Fibroblast of mammary gland (primary cell): ENCODE data around the gene PSAP.

Experiments used
- DNase-seq: peaks from one replicate; pipeline ENCODE4 v3.0.0-alpha.2; 2010; ENCODE audit warnings: low read depth
- H3K4me3 ChIP-seq: 2 replicates; pipeline ENCODE4 v1.5.1; 2011; ENCODE audit warnings: low read depth, mild to moderate bottlenecking, low read length, moderate library complexity; ENCODE audit not compliant: control insufficient read depth
- TF ChIP-seq, protein P1 (sequence below): conservative IDR thresholded peaks from 2 replicates; pipeline ENCODE4 v1.5.1; 2011; ENCODE audit warnings: low read depth, low read length, inconsistent platforms; ENCODE audit not compliant: control insufficient read depth, insufficient read depth

PSAP gene

DNA sequence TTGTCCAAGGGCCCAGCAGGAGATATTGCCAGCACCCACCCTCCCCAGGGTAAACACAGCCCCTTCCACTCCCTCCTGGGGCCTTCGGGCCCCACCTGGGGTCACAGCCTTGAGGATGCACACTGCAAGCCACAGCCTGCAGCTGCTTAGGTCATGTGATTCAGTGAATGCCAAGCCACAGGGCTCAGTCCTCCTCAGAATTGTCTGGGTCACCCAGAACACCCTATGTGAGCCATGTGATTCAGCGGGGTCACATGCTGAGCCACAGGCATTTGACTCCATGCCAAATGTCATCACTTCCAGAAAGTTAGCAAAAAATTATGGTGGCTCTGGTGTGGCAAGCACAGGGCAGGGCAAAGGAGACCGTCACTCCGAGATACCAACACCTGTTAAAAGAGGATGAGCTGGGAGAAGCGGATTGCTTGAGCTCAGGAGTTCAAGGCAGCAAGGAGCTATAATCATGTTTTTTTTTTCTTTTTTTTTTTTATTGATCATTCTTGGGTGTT is 17.2 kb upstream of the PSAP start:
- peak; percentile 84 for DNase-seq
- TF ChIP-seq, protein P1, sequence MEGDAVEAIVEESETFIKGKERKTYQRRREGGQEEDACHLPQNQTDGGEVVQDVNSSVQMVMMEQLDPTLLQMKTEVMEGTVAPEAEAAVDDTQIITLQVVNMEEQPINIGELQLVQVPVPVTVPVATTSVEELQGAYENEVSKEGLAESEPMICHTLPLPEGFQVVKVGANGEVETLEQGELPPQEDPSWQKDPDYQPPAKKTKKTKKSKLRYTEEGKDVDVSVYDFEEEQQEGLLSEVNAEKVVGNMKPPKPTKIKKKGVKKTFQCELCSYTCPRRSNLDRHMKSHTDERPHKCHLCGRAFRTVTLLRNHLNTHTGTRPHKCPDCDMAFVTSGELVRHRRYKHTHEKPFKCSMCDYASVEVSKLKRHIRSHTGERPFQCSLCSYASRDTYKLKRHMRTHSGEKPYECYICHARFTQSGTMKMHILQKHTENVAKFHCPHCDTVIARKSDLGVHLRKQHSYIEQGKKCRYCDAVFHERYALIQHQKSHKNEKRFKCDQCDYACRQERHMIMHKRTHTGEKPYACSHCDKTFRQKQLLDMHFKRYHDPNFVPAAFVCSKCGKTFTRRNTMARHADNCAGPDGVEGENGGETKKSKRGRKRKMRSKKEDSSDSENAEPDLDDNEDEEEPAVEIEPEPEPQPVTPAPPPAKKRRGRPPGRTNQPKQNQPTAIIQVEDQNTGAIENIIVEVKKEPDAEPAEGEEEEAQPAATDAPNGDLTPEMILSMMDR: no peak
- no peak overlapping the region for H3K4me3 ChIP-seq

DNA sequence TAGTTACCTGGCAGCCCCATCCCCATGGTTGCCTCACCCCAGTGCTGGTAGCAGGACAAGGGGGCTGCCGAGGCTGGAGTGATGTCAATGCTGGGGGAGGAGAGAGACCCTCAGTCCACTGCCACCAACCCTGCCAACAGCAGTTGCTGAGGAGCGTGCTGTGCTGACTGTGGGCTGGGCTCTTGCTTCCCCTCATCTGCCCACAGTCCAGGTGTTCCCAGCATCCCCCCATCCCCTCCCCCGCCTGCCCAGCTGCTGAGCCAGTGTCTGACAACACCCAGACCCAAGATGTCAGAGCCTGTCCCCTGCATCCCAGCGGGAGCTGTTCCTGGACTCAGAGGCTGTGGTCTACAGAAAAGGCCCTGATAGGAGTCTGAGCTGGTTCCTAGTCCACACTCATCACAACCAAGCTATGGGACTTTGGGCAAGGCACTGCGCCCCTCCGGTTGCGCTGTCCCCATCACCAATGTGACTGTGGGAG is 14.6 kb upstream of the PSAP start:
- DNase-seq: no peak
- TF ChIP-seq, protein P1: no peak
- H3K4me3 ChIP-seq: no peak overlapping the region

DNA sequence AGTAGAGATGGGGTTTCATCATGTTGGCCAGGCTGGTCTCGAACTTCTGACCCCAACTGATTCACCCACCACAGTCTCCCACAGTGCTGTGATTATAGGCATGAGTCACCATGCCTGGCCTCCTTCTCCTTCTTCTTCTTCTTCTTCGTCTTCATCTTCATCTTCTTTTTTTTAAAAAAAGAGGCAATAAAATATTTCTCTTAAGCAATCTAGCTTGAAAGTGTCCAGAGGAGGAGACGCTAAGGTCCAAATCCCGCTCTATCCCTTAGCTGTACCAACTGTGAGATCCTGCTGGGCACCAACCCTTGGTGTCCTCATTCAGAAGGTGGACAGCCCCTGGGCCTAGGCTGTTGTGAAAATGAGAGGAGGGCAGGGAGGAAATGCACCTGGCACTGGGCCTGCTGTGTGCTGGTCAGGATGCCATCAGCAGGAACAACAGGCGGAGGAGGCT is 13.9 kb upstream of the PSAP start:
- DNase-seq: peak; percentile 85
- TF ChIP-seq, protein P1: no peak
- H3K4me3 ChIP-seq: no peak overlapping the region

DNA sequence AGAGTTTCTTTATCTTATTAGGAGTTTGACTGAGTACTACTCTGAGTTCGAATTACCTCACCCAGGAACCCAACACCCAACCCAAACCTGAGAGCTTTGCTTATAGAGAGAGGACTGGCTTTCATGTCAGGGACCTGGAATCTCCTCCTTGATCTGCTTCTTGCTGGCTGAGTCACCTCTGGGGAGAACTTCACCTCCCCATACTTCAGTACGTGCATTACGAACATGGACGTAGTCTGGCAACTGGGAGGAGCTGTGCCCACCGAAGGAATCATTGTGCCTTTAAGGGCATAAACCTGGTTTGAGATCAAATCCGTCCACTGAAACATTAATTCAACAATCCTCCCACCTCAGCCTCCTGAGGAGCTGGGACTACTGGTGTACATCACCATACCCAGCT is 12.2 kb upstream of the PSAP start:
- TF ChIP-seq, protein P1: no peak
- no peak for DNase-seq

DNA sequence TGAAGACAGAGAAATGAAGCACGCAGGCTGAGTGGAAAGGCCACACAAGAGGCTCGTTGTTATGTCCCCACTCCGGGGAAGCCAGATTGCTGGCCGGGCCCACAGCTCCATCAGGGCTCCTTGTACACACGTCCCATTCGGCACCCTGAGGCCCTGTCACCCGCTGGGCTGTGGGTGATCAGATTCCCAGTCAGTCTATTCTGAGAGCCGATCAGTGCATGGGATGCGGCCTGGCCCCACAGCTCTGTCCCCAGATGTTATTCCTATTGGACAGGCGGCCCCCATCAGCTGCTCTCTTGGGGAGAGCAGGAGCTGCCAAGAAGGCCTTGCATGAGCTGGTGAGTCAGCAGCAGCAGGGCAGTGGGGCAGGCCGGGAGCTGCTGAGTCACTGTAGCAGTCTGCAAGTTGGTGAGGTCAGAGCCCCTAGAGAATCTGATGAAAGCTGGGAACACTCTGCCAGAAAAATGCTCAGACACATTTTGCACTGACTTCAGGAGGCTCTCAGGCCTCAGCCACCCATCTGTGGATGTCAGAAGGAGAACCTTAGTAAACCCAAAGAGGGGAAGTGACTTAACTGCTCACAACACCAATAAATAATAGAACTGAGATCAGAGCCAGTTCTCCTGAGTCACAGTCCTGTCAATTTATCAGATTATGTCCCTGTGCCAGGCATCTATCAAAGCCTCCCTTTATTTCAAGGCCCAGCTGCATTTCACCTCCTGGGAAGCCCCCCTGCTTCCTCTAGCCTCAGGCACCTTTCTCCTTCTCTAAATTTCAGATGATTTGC is 9.4 kb upstream of the PSAP start:
- TF ChIP-seq, protein P1: no peak
- peak; percentile 100 for DNase-seq
- H3K4me3 ChIP-seq: no peak overlapping the region

More for the DNA sequence above, 12.2 kb upstream of the PSAP start:
- H3K4me3 ChIP-seq: no peak overlapping the region

DNA sequence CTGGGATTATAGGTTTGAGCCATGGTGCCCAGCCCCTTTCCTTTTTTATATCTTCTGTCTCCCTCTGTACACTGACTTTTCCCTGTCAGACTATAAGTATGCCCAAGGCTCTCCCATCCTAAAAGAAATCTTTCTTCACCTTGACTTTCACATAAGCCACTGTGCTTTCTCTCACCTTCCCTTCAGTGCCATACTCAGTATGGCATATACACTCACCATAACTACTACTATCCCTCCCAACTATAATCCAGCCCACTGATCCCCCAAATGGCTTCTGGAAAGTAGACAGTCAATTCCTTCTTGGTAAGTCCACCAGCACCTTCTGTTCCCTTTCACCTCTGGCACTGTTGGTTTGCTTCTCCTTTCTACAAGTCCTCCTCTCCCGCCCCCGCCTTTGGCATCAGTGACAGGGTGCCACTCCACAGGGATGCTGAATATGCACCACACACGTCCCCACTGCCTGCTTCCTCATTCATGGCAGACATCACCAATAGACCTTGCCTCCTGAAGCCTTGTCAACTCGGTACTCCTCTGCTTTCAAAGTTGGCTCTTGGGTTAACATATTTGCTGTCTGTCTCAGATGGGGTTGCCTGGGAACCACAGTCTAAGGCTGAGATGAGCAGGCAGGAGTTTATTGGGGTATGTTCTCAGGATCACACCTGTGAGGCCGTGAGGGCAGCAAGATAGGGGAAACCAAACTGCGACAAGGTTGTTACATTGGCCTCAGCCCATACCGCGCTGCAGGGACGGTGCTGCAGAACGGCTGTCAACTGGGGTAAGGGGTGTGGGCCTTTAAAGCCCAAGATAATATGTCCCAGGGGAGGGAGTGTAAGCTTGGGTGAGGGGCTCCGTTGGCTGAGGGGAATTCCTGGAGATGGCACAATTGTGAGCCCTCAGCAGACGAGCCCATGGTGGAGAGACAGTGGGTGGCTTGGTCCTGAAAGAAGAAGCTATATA is 7.2 kb upstream of the PSAP start:
- TF ChIP-seq, protein P1: no peak
- DNase-seq: no peak
- H3K4me3 ChIP-seq: no peak overlapping the region
